H1 (cell line): ENCODE results near the gene MDK. TPM values are rescaled to one million over a fixed set of nuclear protein-coding genes. Genes with fewer than 3 reads are reported as not detected.

Experiments
- BRCA1 ChIP-seq: IDR thresholded peaks from 2 replicates; pipeline ENCODE4 v1.6.1; 2012; ENCODE audit warnings: low read depth, low read length, improper control_type of control experiment
- CHD1 ChIP-seq: IDR thresholded peaks from 2 replicates; pipeline ENCODE4 v1.6.1; 2012; ENCODE audit warnings: low read depth, low read length, improper control_type of control experiment
- CHD7 ChIP-seq: fragments of 300-600 bp; sonication (generic); IDR thresholded peaks from 2 replicates; pipeline ENCODE4 v1.7.1; 2012; ENCODE audit warnings: low read length, moderate library complexity, mild to moderate bottlenecking, inconsistent platforms; ENCODE audit not compliant: insufficient replicate concordance
- EP300 ChIP-seq, 2 experiments: IDR thresholded peaks; 1 replicate in 1 of 2; 2 replicates in 1 of 2; pipeline ENCODE4 v1.6.1; 2011 to 2012; ENCODE audit warnings: low read depth in 2 of 2, low read length in 2 of 2, mild to moderate bottlenecking in 2 of 2, borderline replicate concordance in 1 of 2, inconsistent platforms in 1 of 2, moderate library complexity in 1 of 2
- JUND ChIP-seq: IDR thresholded peaks from 2 replicates; pipeline ENCODE4 v1.6.1; 2011; ENCODE audit warnings: mild to moderate bottlenecking, improper control_type of control experiment, low read length
- POLR2A ChIP-seq, 2 experiments: IDR thresholded peaks; 1 replicate in 1 of 2; 2 replicates in 1 of 2; pipeline ENCODE4 v1.6.1; 2011; ENCODE audit warnings: low read depth in 2 of 2, low read length in 2 of 2, mild to moderate bottlenecking in 2 of 2; ENCODE audit errors: control extremely low read depth in 1 of 2
- POLR2AphosphoS5 ChIP-seq: IDR thresholded peaks from 2 replicates; pipeline ENCODE4 v1.6.1; 2011; ENCODE audit warnings: low read depth, low read length
- POU5F1 ChIP-seq: IDR thresholded peaks from 2 replicates; pipeline ENCODE4 v1.6.1; 2011; ENCODE audit warnings: low read depth, mild to moderate bottlenecking, low read length, moderate library complexity
- SIX5 ChIP-seq: IDR thresholded peaks from 2 replicates; pipeline ENCODE4 v1.6.1; 2011; ENCODE audit warnings: mild to moderate bottlenecking, low read depth, low read length
- SP4 ChIP-seq: IDR thresholded peaks from 2 replicates; pipeline ENCODE4 v1.6.1; 2012; ENCODE audit warnings: low read length, inconsistent platforms
- TEAD4 ChIP-seq: IDR thresholded peaks from 2 replicates; pipeline ENCODE4 v1.6.1; 2012; ENCODE audit warnings: low read depth, low read length, inconsistent platforms, mixed read lengths
- polyA plus RNA-seq, 7 experiments: library from polyadenylated mRNA; depleted of rRNA in 3 of 7; stranded (reverse) in 5 of 7; unstranded in 2 of 7; fragments of >200 nt in 5 of 7; fragments of 200-250 nt in 2 of 7; gene quantifications; 1 replicate in 5 of 7; 2 replicates in 1 of 7; 4 replicates in 1 of 7; pipeline versions ENCODE4 v1.2.1 to v1.2.3, GENCODE V29; 2011 to 2013; ENCODE audit warnings: missing spikeins in 2 of 7, mixed read lengths in 2 of 7
- total RNA-seq: library from RNA; stranded (reverse); fragmentation: NEBNext Ultra II Directional; extraction: Animal tissue kit (Norgen Biotek cat#: 25700); gene quantifications from 2 replicates; pipeline ENCODE4 v1.2.1, GENCODE V29; 2021

Gene MDK
- total and polyA plus RNA-seq, 2 of the 8 experiments (the other 6 are each of a cell fraction or from before 2014, with no cell fraction given), result 309 to 606 TPM

DNA sequence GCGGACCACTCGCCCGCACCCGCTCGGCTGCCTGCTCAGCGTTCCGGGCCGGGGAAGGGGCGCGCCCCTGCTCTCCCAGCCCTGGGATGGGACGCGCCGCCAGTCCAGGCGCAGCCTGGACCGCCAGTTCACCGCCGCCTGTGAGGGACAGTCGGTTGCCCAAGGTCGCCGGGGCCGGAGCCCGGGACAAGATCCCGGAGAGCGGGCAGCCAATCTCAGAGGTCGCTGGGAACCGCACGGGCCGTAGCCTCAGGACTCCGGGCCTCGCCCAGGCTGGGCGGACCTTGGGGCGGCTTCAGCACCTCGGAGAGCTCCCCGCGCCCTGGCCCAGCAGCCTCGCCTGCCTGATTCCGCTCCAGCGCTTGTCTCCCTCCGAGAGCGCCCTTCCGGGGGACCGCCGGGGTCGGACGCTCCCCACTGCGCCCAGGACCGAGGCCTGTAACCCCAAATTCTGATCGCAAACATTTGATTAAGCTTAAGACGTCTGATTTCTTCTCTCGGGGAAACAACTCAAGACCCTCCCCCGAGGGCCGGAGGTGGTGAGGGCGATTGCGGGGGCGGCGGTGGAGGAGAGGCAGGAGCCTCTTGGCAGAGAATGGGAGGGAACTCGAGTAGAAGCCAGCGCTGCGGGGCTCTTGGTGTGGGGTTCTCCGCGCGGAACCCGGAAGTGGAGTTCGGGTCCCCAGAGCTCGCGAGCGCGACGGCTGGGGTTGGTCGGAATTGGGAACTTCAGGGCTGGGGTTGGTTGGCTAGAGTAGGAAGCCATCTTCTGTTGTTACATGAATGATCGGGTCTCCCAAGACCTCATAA, 11.2 kb downstream of the MDK start (continued):
- TF ChIP-seq CHD7 (no peak), POLR2A (IDR thresholded peaks at IDR 0.05; ENCODE audit: control extremely low read depth in 1 of 2, low read depth in 2 of 2, low read length in 2 of 2) (peak in 1 of 2 experiments; percentile 24; a peak in 1 of 3 replicates), POU5F1 (no peak), EP300 (IDR thresholded peaks at IDR 0.05; ENCODE audit: borderline replicate concordance in 1 of 2, low read depth in 2 of 2, low read length in 2 of 2) (peak in 1 of 2 experiments; percentile 34; a peak in 1 of 3 replicates), BRCA1 (no peak), CHD1 (no peak), SIX5 (no peak), POLR2AphosphoS5 (no peak), TEAD4 (no peak), SP4 (no peak), JUND (no peak)
